HEK293 (cell line): ENCODE measurements around the gene ZCCHC8.

Source experiments
- MEIS1 ChIP-seq: sonication (generic); formaldehyde crosslinking; IDR thresholded peaks from 2 replicates; pipeline ENCODE4 v1.8.1; 2022; ENCODE audit warnings: missing genetic modification reagents, mild to moderate bottlenecking, borderline replicate concordance
- SP2 ChIP-seq: fragments of 450-650 bp; formaldehyde crosslinking; IDR thresholded peaks from 2 replicates; pipeline ENCODE4 v1.5.1; 2016; ENCODE audit warnings: missing biosample characterization, missing genetic modification characterization
- ZBTB17 ChIP-seq: fragments of 450-650 bp; formaldehyde crosslinking; IDR thresholded peaks from 2 replicates; pipeline ENCODE4 v1.5.1; 2016; ENCODE audit warnings: missing biosample characterization, missing genetic modification characterization
- ZNF121 ChIP-seq: fragments of 450-650 bp; formaldehyde crosslinking; IDR thresholded peaks from 2 replicates; pipeline ENCODE4 v1.5.1; 2016; ENCODE audit warnings: missing biosample characterization, missing genetic modification characterization
- ZNF146 ChIP-seq: fragments of 450-650 bp; formaldehyde crosslinking; IDR thresholded peaks from 2 replicates; pipeline ENCODE4 v1.5.1; 2016; ENCODE audit warnings: missing biosample characterization, missing genetic modification characterization
- ZNF175 ChIP-seq: fragments of 450-650 bp; formaldehyde crosslinking; IDR thresholded peaks from 2 replicates; pipeline ENCODE4 v1.5.1; 2016; ENCODE audit warnings: missing biosample characterization, missing genetic modification characterization
- ZNF24 ChIP-seq: fragments of 450-650 bp; formaldehyde crosslinking; IDR thresholded peaks from 2 replicates; pipeline ENCODE4 v1.5.1; 2016; ENCODE audit warnings: missing biosample characterization, missing genetic modification characterization
- ZNF654 ChIP-seq: fragments of 450-650 bp; formaldehyde crosslinking; IDR thresholded peaks from 2 replicates; pipeline ENCODE4 v1.5.1; 2016; ENCODE audit warnings: low read depth, missing biosample characterization, missing genetic modification characterization
- ZNF707 ChIP-seq: fragments of 450-650 bp; formaldehyde crosslinking; IDR thresholded peaks from 2 replicates; pipeline ENCODE4 v1.5.1; 2016; ENCODE audit warnings: missing biosample characterization, missing genetic modification characterization
- TF ChIP-seq, protein P1 (sequence below): fragments of 450-650 bp; formaldehyde crosslinking; IDR thresholded peaks from 2 replicates; pipeline ENCODE4 v1.5.1; 2016; ENCODE audit warnings: missing biosample characterization, missing genetic modification characterization
- TF ChIP-seq, protein P2 (sequence below): fragments of 450-650 bp; formaldehyde crosslinking; IDR thresholded peaks from 2 replicates; pipeline ENCODE4 v1.5.1; 2016; ENCODE audit warnings: missing biosample characterization, missing genetic modification characterization
- TF ChIP-seq, protein P3 (sequence below): IDR thresholded peaks from 2 replicates; pipeline ENCODE4 v1.6.1; 2011; ENCODE audit warnings: mild to moderate bottlenecking, low read depth, low read length, borderline replicate concordance

DNA sequence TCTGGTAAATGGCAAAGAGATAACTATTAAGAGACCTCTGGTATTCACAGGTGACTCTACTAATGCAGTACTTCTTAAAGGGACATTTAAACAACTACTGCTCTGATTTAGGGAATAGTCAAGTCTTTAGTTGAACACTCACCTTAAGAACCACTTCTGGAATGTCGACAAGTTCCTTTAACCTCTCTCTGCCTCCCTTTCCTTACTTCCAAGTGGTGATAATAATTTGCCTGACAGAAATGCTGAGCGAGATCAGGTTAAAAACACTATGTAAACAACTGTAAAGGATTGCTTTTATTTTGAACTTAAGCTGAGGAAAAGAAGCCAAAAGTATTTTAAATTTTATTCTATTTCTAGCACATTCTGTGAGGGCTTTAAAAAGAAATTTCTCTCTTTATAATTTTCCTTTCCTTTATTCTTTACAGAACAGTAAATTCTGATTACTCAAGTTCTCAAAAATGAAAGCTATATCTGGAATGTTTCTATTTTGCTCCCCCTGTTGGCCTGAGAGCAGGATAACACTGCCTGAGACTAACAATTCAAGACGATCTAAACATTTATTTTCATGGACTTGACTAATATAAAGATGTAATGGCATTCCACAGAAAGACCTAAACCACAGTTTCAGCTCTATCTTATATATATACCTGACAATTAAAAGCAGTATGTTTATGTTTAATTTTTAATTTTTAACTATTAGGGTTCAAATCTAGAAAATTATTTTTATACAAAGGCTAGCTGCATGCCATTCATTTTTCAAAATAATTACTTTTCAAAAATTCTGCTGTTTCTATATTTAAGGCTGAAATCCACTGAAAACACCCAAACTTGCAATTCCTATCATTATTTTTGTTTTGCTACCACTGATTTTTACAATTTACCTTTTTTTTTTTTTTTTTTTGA, 29.2 kb downstream of the ZCCHC8 start:
- TF ChIP-seq ZNF24 (no peak), ZNF146 (tag by site-specific recombination) (no peak), ZNF121 (tag by site-specific recombination) (no peak), MEIS1 (CRISPR knock-in tag) (no peak), ZNF175 (tag by site-specific recombination) (no peak), SP2 (tag by site-specific recombination) (no peak), ZNF654 (peak; percentile 56), ZNF707 (tag by site-specific recombination) (no peak), ZBTB17 (no peak)
- TF ChIP-seq, protein P1, sequence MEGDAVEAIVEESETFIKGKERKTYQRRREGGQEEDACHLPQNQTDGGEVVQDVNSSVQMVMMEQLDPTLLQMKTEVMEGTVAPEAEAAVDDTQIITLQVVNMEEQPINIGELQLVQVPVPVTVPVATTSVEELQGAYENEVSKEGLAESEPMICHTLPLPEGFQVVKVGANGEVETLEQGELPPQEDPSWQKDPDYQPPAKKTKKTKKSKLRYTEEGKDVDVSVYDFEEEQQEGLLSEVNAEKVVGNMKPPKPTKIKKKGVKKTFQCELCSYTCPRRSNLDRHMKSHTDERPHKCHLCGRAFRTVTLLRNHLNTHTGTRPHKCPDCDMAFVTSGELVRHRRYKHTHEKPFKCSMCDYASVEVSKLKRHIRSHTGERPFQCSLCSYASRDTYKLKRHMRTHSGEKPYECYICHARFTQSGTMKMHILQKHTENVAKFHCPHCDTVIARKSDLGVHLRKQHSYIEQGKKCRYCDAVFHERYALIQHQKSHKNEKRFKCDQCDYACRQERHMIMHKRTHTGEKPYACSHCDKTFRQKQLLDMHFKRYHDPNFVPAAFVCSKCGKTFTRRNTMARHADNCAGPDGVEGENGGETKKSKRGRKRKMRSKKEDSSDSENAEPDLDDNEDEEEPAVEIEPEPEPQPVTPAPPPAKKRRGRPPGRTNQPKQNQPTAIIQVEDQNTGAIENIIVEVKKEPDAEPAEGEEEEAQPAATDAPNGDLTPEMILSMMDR (tag by site-specific recombination): no peak
- TF ChIP-seq, protein P2, sequence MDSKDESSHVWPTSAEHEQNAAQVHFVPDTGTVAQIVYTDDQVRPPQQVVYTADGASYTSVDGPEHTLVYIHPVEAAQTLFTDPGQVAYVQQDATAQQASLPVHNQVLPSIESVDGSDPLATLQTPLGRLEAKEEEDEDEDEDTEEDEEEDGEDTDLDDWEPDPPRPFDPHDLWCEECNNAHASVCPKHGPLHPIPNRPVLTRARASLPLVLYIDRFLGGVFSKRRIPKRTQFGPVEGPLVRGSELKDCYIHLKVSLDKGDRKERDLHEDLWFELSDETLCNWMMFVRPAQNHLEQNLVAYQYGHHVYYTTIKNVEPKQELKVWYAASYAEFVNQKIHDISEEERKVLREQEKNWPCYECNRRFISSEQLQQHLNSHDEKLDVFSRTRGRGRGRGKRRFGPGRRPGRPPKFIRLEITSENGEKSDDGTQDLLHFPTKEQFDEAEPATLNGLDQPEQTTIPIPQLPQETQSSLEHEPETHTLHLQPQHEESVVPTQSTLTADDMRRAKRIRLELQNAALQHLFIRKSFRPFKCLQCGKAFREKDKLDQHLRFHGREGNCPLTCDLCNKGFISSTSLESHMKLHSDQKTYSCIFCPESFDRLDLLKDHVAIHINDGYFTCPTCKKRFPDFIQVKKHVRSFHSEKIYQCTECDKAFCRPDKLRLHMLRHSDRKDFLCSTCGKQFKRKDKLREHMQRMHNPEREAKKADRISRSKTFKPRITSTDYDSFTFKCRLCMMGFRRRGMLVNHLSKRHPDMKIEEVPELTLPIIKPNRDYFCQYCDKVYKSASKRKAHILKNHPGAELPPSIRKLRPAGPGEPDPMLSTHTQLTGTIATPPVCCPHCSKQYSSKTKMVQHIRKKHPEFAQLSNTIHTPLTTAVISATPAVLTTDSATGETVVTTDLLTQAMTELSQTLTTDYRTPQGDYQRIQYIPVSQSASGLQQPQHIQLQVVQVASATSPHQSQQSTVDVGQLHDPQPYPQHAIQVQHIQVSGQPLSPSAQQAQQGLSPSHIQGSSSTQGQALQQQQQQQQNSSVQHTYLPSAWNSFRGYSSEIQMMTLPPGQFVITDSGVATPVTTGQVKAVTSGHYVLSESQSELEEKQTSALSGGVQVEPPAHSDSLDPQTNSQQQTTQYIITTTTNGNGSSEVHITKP: no peak
- TF ChIP-seq, protein P3, sequence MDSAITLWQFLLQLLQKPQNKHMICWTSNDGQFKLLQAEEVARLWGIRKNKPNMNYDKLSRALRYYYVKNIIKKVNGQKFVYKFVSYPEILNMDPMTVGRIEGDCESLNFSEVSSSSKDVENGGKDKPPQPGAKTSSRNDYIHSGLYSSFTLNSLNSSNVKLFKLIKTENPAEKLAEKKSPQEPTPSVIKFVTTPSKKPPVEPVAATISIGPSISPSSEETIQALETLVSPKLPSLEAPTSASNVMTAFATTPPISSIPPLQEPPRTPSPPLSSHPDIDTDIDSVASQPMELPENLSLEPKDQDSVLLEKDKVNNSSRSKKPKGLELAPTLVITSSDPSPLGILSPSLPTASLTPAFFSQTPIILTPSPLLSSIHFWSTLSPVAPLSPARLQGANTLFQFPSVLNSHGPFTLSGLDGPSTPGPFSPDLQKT: no peak
